HEK293 (cell line): ENCODE results near the gene DPH2.

Experiments used
- BCL11B ChIP-seq: fragments of 450-650 bp; formaldehyde crosslinking; IDR thresholded peaks from 2 replicates; pipeline ENCODE4 v1.5.1; 2016; ENCODE audit warnings: low read depth, missing biosample characterization, missing genetic modification characterization
- KLF1 ChIP-seq: fragments of 450-650 bp; formaldehyde crosslinking; IDR thresholded peaks from 2 replicates; pipeline ENCODE4 v1.5.1; 2016; ENCODE audit warnings: missing biosample characterization, missing genetic modification characterization
- PRDM6 ChIP-seq: fragments of 450-650 bp; formaldehyde crosslinking; IDR thresholded peaks from 2 replicates; pipeline ENCODE4 v1.5.1; 2017; ENCODE audit warnings: missing biosample characterization, missing genetic modification characterization
- ZEB2 ChIP-seq: fragments of 450-650 bp; formaldehyde crosslinking; IDR thresholded peaks from 2 replicates; pipeline ENCODE4 v1.5.1; 2016; ENCODE audit warnings: missing biosample characterization, missing genetic modification characterization
- ZFHX2 ChIP-seq: fragments of 450-650 bp; formaldehyde crosslinking; conservative IDR thresholded peaks from 2 replicates; pipeline ENCODE4 v1.5.1; 2016; ENCODE audit warnings: missing biosample characterization, missing genetic modification characterization
- ZFP3 ChIP-seq: fragments of 450-650 bp; formaldehyde crosslinking; IDR thresholded peaks from 2 replicates; pipeline ENCODE4 v1.5.1; 2016; ENCODE audit warnings: low read depth, missing biosample characterization, missing genetic modification characterization
- ZFP69B ChIP-seq: fragments of 450-650 bp; formaldehyde crosslinking; IDR thresholded peaks from 2 replicates; pipeline ENCODE4 v1.5.1; 2016; ENCODE audit warnings: missing biosample characterization, missing genetic modification characterization
- ZNF18 ChIP-seq: fragments of 450-650 bp; formaldehyde crosslinking; IDR thresholded peaks from 2 replicates; pipeline ENCODE4 v1.5.1; 2016; ENCODE audit warnings: missing biosample characterization, missing genetic modification characterization
- ZNF202 ChIP-seq: fragments of 450-650 bp; formaldehyde crosslinking; IDR thresholded peaks from 2 replicates; pipeline ENCODE4 v1.5.1; 2016; ENCODE audit warnings: missing biosample characterization, missing genetic modification characterization, borderline replicate concordance
- ZNF391 ChIP-seq: fragments of 450-650 bp; formaldehyde crosslinking; IDR thresholded peaks from 2 replicates; pipeline ENCODE4 v1.5.1; 2016; ENCODE audit warnings: low read depth, missing biosample characterization, missing genetic modification characterization, borderline replicate concordance
- ZNF433 ChIP-seq: fragments of 450-650 bp; formaldehyde crosslinking; IDR thresholded peaks from 2 replicates; pipeline ENCODE4 v1.5.1; 2016; ENCODE audit warnings: missing biosample characterization, missing genetic modification characterization, low read depth
- ZNF473 ChIP-seq: fragments of 450-650 bp; formaldehyde crosslinking; IDR thresholded peaks from 2 replicates; pipeline ENCODE4 v1.5.1; 2017; ENCODE audit warnings: missing biosample characterization, missing genetic modification characterization
- ZNF561 ChIP-seq: fragments of 450-650 bp; IDR thresholded peaks from 2 replicates; pipeline ENCODE4 v1.5.1; 2018; ENCODE audit warnings: missing biosample characterization, missing genetic modification characterization, borderline replicate concordance
- ZNF600 ChIP-seq: fragments of 450-650 bp; formaldehyde crosslinking; IDR thresholded peaks from 2 replicates; pipeline ENCODE4 v1.5.1; 2016; ENCODE audit warnings: missing biosample characterization, missing genetic modification characterization
- ZNF610 ChIP-seq: fragments of 450-650 bp; formaldehyde crosslinking; IDR thresholded peaks from 2 replicates; pipeline ENCODE4 v1.5.1; 2016; ENCODE audit warnings: missing biosample characterization, missing genetic modification characterization, borderline replicate concordance
- ZNF658 ChIP-seq: fragments of 450-650 bp; formaldehyde crosslinking; IDR thresholded peaks from 2 replicates; pipeline ENCODE4; 2016; ENCODE audit warnings: missing biosample characterization, missing genetic modification characterization
- ZNF704 ChIP-seq: fragments of 450-650 bp; formaldehyde crosslinking; IDR thresholded peaks from 2 replicates; pipeline ENCODE4 v1.5.1; 2016; ENCODE audit warnings: missing biosample characterization, missing genetic modification characterization
- ZNF707 ChIP-seq: fragments of 450-650 bp; formaldehyde crosslinking; IDR thresholded peaks from 2 replicates; pipeline ENCODE4 v1.5.1; 2016; ENCODE audit warnings: missing biosample characterization, missing genetic modification characterization
- ZNF785 ChIP-seq: fragments of 450-650 bp; formaldehyde crosslinking; IDR thresholded peaks from 2 replicates; pipeline ENCODE4 v1.5.1; 2016; ENCODE audit warnings: missing biosample characterization, missing genetic modification characterization
- ZSCAN4 ChIP-seq: fragments of 450-650 bp; formaldehyde crosslinking; IDR thresholded peaks from 2 replicates; pipeline ENCODE4 v1.5.1; 2017; ENCODE audit warnings: missing biosample characterization, missing genetic modification characterization
- ZSCAN5A ChIP-seq: fragments of 450-650 bp; formaldehyde crosslinking; IDR thresholded peaks from 2 replicates; pipeline ENCODE4 v1.5.1; 2016; ENCODE audit warnings: missing biosample characterization, missing genetic modification characterization

Gene DPH2

GRCh38 chr1:43980255-43981134 lies 10.7 kb downstream of the DPH2 start (continued):
- TF ChIP-seq PRDM6 (no peak), ZFP69B (tag by site-specific recombination) (no peak), ZSCAN4 (tag by site-specific recombination) (peak; percentile 93), ZNF433 (tag by site-specific recombination) (no peak), ZNF610 (tag by site-specific recombination) (no peak), ZSCAN5A (tag by site-specific recombination) (no peak), ZNF600 (tag by site-specific recombination) (peak; percentile 81), KLF1 (tag by site-specific recombination) (no peak), ZNF707 (no peak), ZNF704 (tag by site-specific recombination) (no peak), ZNF561 (tag by site-specific recombination) (no peak), ZNF473 (no peak), ZFP3 (tag by site-specific recombination) (no peak), ZNF391 (tag by site-specific recombination) (no peak), ZNF18 (tag by site-specific recombination) (peak; percentile 58; the same call in 1 of the 2 replicates), BCL11B (tag by site-specific recombination) (no peak), ZNF202 (tag by site-specific recombination) (no peak), ZFHX2 (tag by site-specific recombination) (peak; percentile 78), ZEB2 (tag by site-specific recombination) (peak; percentile 27; the same call in 1 of the 2 replicates), ZNF785 (tag by site-specific recombination) (no peak), ZNF658 (no peak)
